HepG2 (cell line): ENCODE results near the gene TRIM31. TPM values are rescaled to one million over a fixed set of nuclear protein-coding genes. Genes with fewer than 3 reads are reported as not detected.

Source experiments
- ETV6 ChIP-seq: sonication (generic); formaldehyde crosslinking; conservative IDR thresholded peaks from 2 replicates; pipeline ENCODE4 v1.4.0; 2020; ENCODE audit warnings: missing genetic modification reagents
- GATAD2A ChIP-seq: IDR thresholded peaks from 2 replicates; pipeline ENCODE4 v1.6.1; 2016
- MIER3 ChIP-seq: IDR thresholded peaks from 2 replicates; pipeline ENCODE4 v1.6.1; 2016; ENCODE audit warnings: missing compliant biosample characterization, borderline replicate concordance
- NFE2L1 ChIP-seq: sonication (generic); formaldehyde crosslinking; IDR thresholded peaks from 2 replicates; pipeline ENCODE4 v1.4.0; 2020; ENCODE audit warnings: missing genetic modification reagents, mild to moderate bottlenecking, borderline replicate concordance
- PAF1 ChIP-seq: IDR thresholded peaks from 2 replicates; pipeline ENCODE4 v1.6.1; 2016; ENCODE audit warnings: missing genetic modification reagents, missing compliant biosample characterization
- PHF20 ChIP-seq: sonication (generic); formaldehyde crosslinking; IDR thresholded peaks from 2 replicates; pipeline ENCODE4 v1.5.0; 2020; ENCODE audit warnings: mild to moderate bottlenecking, missing genetic modification reagents
- RARG ChIP-seq: sonication (generic); formaldehyde crosslinking; IDR thresholded peaks from 2 replicates; pipeline ENCODE4 v1.4.0; 2020; ENCODE audit warnings: low read depth, mild to moderate bottlenecking, missing genetic modification reagents
- ZBTB4 ChIP-seq: sonication (generic); formaldehyde crosslinking; IDR thresholded peaks from 2 replicates; pipeline ENCODE4 v1.4.0; 2020; ENCODE audit warnings: missing genetic modification reagents, mild to moderate bottlenecking, borderline replicate concordance
- ZC3H13 ChIP-seq: sonication (generic); formaldehyde crosslinking; IDR thresholded peaks from 2 replicates; pipeline ENCODE4 v1.8.1; 2023; ENCODE audit warnings: mild to moderate bottlenecking, missing genetic modification reagents, moderate library complexity
- ZNF12 ChIP-seq: sonication (generic); formaldehyde crosslinking; IDR thresholded peaks from 2 replicates; pipeline ENCODE4 v1.5.0; 2020; ENCODE audit warnings: missing genetic modification reagents
- ZNF503 ChIP-seq: sonication (generic); formaldehyde crosslinking; IDR thresholded peaks from 2 replicates; pipeline ENCODE4 v1.4.0; 2020; ENCODE audit warnings: missing genetic modification reagents
- ZNF513 ChIP-seq: sonication (generic); formaldehyde crosslinking; conservative IDR thresholded peaks from 2 replicates; pipeline ENCODE4 v1.5.0; 2020; ENCODE audit warnings: missing genetic modification reagents
- ZNF788 ChIP-seq: sonication (generic); formaldehyde crosslinking; IDR thresholded peaks from 2 replicates; pipeline ENCODE4 v1.5.0; 2020; ENCODE audit warnings: mild to moderate bottlenecking, missing genetic modification reagents, borderline replicate concordance
- polyA plus RNA-seq, 8 experiments: library from polyadenylated mRNA; depleted of rRNA in 3 of 8; stranded (reverse) in 7 of 8; unstranded in 1 of 8; fragments of >200 nt; fragmentation: Illumina TruSeq in 4 of 8; extraction: Trizol in 4 of 8; gene quantifications; 2 replicates each; pipeline versions ENCODE4 v1.2.1 to v1.2.3, GENCODE V29; 2011 to 2016; ENCODE audit warnings: low read depth in 4 of 8, missing spikeins in 1 of 8, mixed read lengths in 1 of 8; ENCODE audit not compliant: insufficient read depth in 1 of 8
- total RNA-seq, 5 experiments: library from RNA; depleted of rRNA; stranded (reverse); fragments of >200 nt; fragmentation: Illumina TruSeq; extraction: Trizol; gene quantifications; 2 replicates each; pipeline ENCODE4 v1.2.3, GENCODE V29; 2016; ENCODE audit warnings: low read depth in 1 of 5
- TF ChIP-seq, protein P1 (sequence below): sonication (generic); formaldehyde crosslinking; IDR thresholded peaks from 2 replicates; pipeline ENCODE4 v1.8.1; 2022; ENCODE audit warnings: mild to moderate bottlenecking, missing genetic modification reagents
- TF ChIP-seq, protein P2 (sequence below): sonication (generic); formaldehyde crosslinking; IDR thresholded peaks from 2 replicates; pipeline ENCODE4 v1.5.0; 2020; ENCODE audit warnings: missing genetic modification reagents
- TF ChIP-seq, protein P3 (sequence below): IDR thresholded peaks from 2 replicates; pipeline ENCODE4 v1.6.1; 2012; ENCODE audit warnings: low read depth, low read length, improper control_type of control experiment
- TF ChIP-seq, protein P4 (sequence below): sonication (generic); formaldehyde crosslinking; IDR thresholded peaks from 2 replicates; pipeline ENCODE4 v1.8.0; 2022; ENCODE audit warnings: mild to moderate bottlenecking, missing genetic modification reagents

Gene TRIM31
- total and polyA plus RNA-seq, 2 of the 13 experiments (the other 11 are each of a cell fraction or from before 2014, with no cell fraction given), result 0.13 to 0.51 TPM

DNA sequence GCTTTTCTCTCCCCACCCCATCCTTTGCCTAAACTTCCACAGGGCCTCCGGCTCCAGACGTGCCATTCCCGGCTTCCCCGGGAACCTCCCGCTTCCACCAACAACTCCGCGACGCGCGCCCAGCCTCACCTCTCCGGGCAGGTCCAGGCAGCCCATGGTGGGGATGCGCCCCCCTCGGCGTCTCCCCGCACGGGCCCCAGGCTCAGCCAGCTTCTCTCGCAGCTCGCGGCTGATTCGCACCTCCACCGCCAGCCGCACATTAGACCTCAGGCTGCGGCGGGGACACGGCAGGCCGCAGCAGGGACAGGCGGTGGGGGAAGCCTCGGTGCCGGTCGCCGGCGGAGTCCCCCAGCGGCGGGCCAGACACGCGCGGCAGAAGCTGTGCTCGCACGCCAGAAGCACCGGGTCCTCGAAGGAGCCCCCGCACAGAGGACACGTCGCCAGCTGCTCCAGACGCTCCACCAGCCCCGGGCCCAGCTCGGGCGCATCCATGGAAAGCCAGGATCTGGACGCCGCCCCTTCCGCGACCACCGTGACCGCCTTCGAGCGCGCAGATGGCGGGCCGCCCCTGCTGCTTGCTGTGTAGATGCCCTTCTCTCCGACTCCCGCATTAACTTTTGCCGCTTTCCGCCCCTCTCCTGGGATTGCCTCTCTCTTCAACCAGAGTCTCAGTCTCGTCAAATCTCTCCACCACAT is 37.6 kb downstream of the TRIM31 start, which contains the start of gene RNF39 (continued):
- TF ChIP-seq ZBTB4 (peak; percentile 80; the same call in 1 of the 2 replicates), ZNF12 (CRISPR knock-in tag) (no peak), ZNF513 (no peak; the same call in 1 of the 2 replicates), ETV6 (no peak), PHF20 (CRISPR knock-in tag) (peak; percentile 22; the same call in 1 of the 2 replicates), ZNF788 (no peak; the same call in 1 of the 2 replicates), GATAD2A (CRISPR knock-in tag) (no peak), NFE2L1 (CRISPR knock-in tag) (no peak), MIER3 (no peak), ZNF503 (no peak), RARG (CRISPR knock-in tag) (no peak), ZC3H13 (CRISPR knock-in tag) (no peak; the same call in 1 of the 2 replicates), PAF1 (CRISPR knock-in tag) (no peak)
- TF ChIP-seq, protein P1, sequence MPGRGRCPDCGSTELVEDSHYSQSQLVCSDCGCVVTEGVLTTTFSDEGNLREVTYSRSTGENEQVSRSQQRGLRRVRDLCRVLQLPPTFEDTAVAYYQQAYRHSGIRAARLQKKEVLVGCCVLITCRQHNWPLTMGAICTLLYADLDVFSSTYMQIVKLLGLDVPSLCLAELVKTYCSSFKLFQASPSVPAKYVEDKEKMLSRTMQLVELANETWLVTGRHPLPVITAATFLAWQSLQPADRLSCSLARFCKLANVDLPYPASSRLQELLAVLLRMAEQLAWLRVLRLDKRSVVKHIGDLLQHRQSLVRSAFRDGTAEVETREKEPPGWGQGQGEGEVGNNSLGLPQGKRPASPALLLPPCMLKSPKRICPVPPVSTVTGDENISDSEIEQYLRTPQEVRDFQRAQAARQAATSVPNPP (CRISPR knock-in tag), result no peak
- TF ChIP-seq, protein P2, sequence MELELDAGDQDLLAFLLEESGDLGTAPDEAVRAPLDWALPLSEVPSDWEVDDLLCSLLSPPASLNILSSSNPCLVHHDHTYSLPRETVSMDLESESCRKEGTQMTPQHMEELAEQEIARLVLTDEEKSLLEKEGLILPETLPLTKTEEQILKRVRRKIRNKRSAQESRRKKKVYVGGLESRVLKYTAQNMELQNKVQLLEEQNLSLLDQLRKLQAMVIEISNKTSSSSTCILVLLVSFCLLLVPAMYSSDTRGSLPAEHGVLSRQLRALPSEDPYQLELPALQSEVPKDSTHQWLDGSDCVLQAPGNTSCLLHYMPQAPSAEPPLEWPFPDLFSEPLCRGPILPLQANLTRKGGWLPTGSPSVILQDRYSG, result no peak
- TF ChIP-seq, protein P3, sequence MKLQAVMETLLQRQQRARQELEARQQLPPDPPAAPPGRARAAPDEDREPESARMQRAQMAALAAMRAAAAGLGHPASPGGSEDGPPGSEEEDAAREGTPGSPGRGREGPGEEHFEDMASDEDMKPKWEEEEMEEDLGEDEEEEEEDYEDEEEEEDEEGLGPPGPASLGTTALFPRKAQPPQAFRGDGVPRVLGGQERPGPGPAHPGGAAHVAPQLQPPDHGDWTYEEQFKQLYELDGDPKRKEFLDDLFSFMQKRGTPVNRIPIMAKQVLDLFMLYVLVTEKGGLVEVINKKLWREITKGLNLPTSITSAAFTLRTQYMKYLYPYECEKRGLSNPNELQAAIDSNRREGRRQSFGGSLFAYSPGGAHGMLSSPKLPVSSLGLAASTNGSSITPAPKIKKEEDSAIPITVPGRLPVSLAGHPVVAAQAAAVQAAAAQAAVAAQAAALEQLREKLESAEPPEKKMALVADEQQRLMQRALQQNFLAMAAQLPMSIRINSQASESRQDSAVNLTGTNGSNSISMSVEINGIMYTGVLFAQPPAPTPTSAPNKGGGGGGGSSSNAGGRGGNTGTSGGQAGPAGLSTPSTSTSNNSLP, result no peak
- TF ChIP-seq, protein P4, sequence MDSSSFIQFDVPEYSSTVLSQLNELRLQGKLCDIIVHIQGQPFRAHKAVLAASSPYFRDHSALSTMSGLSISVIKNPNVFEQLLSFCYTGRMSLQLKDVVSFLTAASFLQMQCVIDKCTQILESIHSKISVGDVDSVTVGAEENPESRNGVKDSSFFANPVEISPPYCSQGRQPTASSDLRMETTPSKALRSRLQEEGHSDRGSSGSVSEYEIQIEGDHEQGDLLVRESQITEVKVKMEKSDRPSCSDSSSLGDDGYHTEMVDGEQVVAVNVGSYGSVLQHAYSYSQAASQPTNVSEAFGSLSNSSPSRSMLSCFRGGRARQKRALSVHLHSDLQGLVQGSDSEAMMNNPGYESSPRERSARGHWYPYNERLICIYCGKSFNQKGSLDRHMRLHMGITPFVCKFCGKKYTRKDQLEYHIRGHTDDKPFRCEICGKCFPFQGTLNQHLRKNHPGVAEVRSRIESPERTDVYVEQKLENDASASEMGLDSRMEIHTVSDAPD (CRISPR knock-in tag), result no peak; the same call in 1 of the 2 replicates
